ENCODE data around the gene FGF19. TPM values are rescaled to one million over a fixed set of nuclear protein-coding genes. Genes with fewer than 3 reads are reported as not detected.

The FGF19 gene
- total RNA-seq, 1 experiment from 2014 or later = 7.4 TPM

GRCh38 chr11:69699213-69699612 lies 4.6 kb downstream of the FGF19 start:
- Histone ChIP-seq H2BK15ac (ENCODE audit: low read depth, low read length) (no peak overlapping the region), H3K23me2 (ENCODE audit: insufficient read length, low read depth, low read length, poor library complexity, severe bottlenecking) (peaks cover 16% of the 10 kb centered on the region), H3K27me3 (ENCODE audit: insufficient read depth, low read length) (no peaks in the 10 kb centered on the region), H3K79me1 (ENCODE audit: insufficient read depth, low read depth, low read length, poor library complexity, severe bottlenecking) (no peaks in the 10 kb centered on the region), H2AFZ (ENCODE audit: low read length) (no peak overlapping the region), H3K4me1 (ENCODE audit: insufficient read depth, low read length) (peaks cover 3% of the 10 kb centered on the region; the same call in 1 of the 2 replicates), H3K23ac (ENCODE audit: insufficient read length, low read depth, low read length) (no peak overlapping the region), H3K4ac (ENCODE audit: low read depth, low read length) (no peak overlapping the region), H4K8ac (replicated peaks; ENCODE audit: insufficient read length, low read depth, low read length) (no peak overlapping the region), H3K18ac (ENCODE audit: insufficient read length, low read depth, low read length) (no peak overlapping the region), H2BK20ac (ENCODE audit: low read depth, low read length, poor library complexity, severe bottlenecking) (no peak overlapping the region), H4K5ac (ENCODE audit: insufficient read length, low read depth, low read length) (no peak overlapping the region), H3K14ac (ENCODE audit: insufficient read depth, low read length) (no peak overlapping the region), H4K20me1 (ENCODE audit: control insufficient read depth, insufficient read depth, insufficient read length) (no peaks in the 10 kb centered on the region), H3K4me2 (ENCODE audit: insufficient read depth, insufficient read length, low read length) (no peak overlapping the region), H2BK5ac (ENCODE audit: insufficient read length, low read length) (no peak overlapping the region), H3K56ac (ENCODE audit: insufficient read length, low read depth, low read length) (no peak overlapping the region), H2AK5ac (ENCODE audit: insufficient read length, low read length) (no peak overlapping the region), H3K79me2 (ENCODE audit: insufficient read depth, low read length) (no peaks in the 10 kb centered on the region), H3T11ph (ENCODE audit: low read length) (no peak overlapping the region), H2BK12ac (ENCODE audit: insufficient read length, low read depth, low read length) (no peak overlapping the region), H3K9me3 (ENCODE audit: control insufficient read depth, low read depth, low read length) (no peaks in the 10 kb centered on the region), H3K27ac (ENCODE audit: insufficient read length, low read depth, low read length) (no peak overlapping the region), H4K91ac (ENCODE audit: insufficient read length, low read depth, low read length) (no peak overlapping the region), H3K9ac (ENCODE audit: extremely low read depth, insufficient read length, low read length) (no peak overlapping the region), H2BK120ac (ENCODE audit: low read depth, low read length, poor library complexity, severe bottlenecking) (no peak overlapping the region)
- Mint-ChIP-seq H3K27ac (no peak overlapping the region), H3K4me3 (no peak overlapping the region), H3K27me3 (ENCODE audit: low read depth) (peaks cover 10% of the 10 kb centered on the region), H3K9me3 (no peaks in the 10 kb centered on the region), H3K4me1 (peaks cover 25 to 27% of the 10 kb centered on the region in 2 experiments), H3K36me3 (ENCODE audit: insufficient read depth in 1 of 3, low read depth in 3 of 3) (peaks cover 0 to 9% (median 6%) of the 10 kb centered on the region in 3 experiments; a peak in 5 of 7 replicates)
- no peak for TF ChIP-seq CTCF (conservative IDR thresholded peaks at IDR 0.05)
- no peak for DNase-seq
- no CpG with 5 or more reads among the region's 13 CpGs for WGBS (ENCODE audit: extremely low coverage, insufficient read length, low lambda C conversion rate)
